Gastroesophageal sphincter (tissue), 4 donors: ENCODE data around the gene ZGLP1. TPM values are rescaled to one million over a fixed set of nuclear protein-coding genes. Genes with fewer than 3 reads are reported as not detected.

Experiments used
- ATAC-seq: fragments of 150-250 bp; one replicate; pipeline ENCODE4 v1.9.1; 2016; ENCODE audit warnings: mild to moderate bottlenecking, moderate library complexity
- H3K27ac ChIP-seq, 4 donors: fragments of 200-600 bp; sonication (generic) in 3 of 4; 1 replicate in 3 of 4; 2 replicates in 1 of 4; pipeline ENCODE4 v1.5.1; 2016 to 2019
- H3K27me3 ChIP-seq: fragments of 200-600 bp; sonication (generic); one replicate; pipeline ENCODE4 v1.5.1; 2019
- H3K36me3 ChIP-seq, 2 donors: fragments of 200-600 bp; sonication (generic); one replicate each; pipeline ENCODE4 v1.5.1; 2019; ENCODE audit warnings: control low read depth in 1 of 2
- H3K4me1 ChIP-seq, 3 donors: fragments of 200-600 bp; sonication (generic); 1 replicate in 2 of 3; 2 replicates in 1 of 3; pipeline ENCODE4 v1.5.1; 2016 to 2019; ENCODE audit warnings: control low read depth in 2 of 3
- H3K4me3 ChIP-seq, 2 donors: fragments of 200-600 bp; sonication (generic); one replicate each; pipeline ENCODE4 v1.5.1; 2019; ENCODE audit warnings: mild to moderate bottlenecking in 1 of 2, moderate library complexity in 1 of 2
- H3K9me3 ChIP-seq, 3 donors: fragments of 200-600 bp; sonication (generic); one replicate each; pipeline ENCODE4 v1.5.1; 2017 to 2019; ENCODE audit warnings: control low read depth in 2 of 3
- EP300 ChIP-seq: sonication (generic); formaldehyde crosslinking; IDR thresholded peaks from one replicate; pipeline ENCODE4 v1.6.1; 2017; ENCODE audit warnings: antibody characterized with exemption, mild to moderate bottlenecking
- POLR2A ChIP-seq, 2 donors: fragments of 450-650 bp; IDR thresholded peaks; one replicate each; pipeline ENCODE4 v1.6.1; 2017; ENCODE audit warnings: antibody characterized with exemption in 2 of 2, mild to moderate bottlenecking in 2 of 2, moderate library complexity in 1 of 2
- POLR2AphosphoS5 ChIP-seq: sonication (generic); formaldehyde crosslinking; IDR thresholded peaks from one replicate; pipeline ENCODE4 v1.6.1; 2017; ENCODE audit warnings: antibody characterized with exemption
- WGBS, 2 donors: methylation state at CpG; one replicate each; pipeline ENCODE4 v1.1.5; 2018; ENCODE audit warnings: low coverage in 1 of 2; 5-methylcytosine and 5-hydroxymethylcytosine counted together
- total RNA-seq, 4 donors: library from RNA; depleted of rRNA; stranded (reverse); fragments of >200 nt; gene quantifications; one replicate each; pipeline ENCODE4 v1.1.0, GENCODE V29; 2016
- TF ChIP-seq, protein P1 (sequence below), 4 experiments: fragments of 200-600 bp in 2 of 4; fragments of 450-650 bp in 2 of 4; sonication (generic) in 1 of 4; IDR thresholded peaks; one replicate each; pipeline ENCODE4 v1.5.1; 2017 to 2019; ENCODE audit warnings: antibody characterized with exemption in 4 of 4, mild to moderate bottlenecking in 2 of 4, moderate library complexity in 2 of 4

The ZGLP1 gene
- total RNA-seq, 4 donors from 2014 or later: 0.81 to 2.5 (median 1.1) TPM; not detected in 1

DNA sequence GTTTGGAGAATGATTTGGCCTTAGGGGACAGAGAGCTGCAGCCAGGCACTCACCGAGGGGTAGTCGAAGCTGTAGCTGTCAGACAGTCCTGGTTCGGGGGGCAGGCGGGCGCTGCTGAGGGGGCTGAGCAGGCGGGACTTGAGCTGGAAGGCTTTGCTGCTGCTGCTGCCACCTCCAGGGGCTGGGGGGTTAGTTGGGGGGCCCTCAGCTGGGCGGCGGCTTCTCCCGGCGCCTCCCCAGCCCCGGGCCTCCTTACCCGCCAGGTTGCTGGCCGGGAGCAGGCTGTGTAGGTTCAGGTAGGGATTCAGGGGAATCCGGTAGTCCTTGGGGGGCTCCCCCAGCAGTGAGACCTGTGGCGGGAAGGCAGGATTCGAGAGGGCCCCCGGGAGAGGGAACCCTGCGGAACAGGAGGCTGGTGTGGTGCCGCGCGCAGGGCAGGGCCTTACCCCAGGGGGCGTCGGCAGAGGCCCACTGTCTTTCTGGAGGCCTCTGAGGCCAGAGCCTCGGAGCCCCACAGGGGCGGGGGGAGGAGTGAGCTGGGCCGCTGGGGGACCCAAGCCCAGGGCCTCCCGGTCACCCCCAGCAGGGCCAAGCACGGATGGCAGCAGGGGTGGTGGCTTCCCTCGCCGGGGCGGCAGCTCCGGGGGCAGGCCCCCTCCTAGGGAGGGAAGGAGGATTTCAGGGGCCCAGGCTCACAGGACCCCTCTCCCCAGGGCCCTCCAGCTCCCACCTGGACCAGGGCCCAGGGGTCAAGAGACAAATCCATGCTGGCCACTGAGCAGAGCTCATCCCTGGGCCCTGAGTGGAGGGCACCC lies 11.2 kb upstream of the ZGLP1 start:
- H3K4me1 ChIP-seq: peaks cover 0 to 5% (median 3%) of the 10 kb centered on the region in 3 donors

DNA sequence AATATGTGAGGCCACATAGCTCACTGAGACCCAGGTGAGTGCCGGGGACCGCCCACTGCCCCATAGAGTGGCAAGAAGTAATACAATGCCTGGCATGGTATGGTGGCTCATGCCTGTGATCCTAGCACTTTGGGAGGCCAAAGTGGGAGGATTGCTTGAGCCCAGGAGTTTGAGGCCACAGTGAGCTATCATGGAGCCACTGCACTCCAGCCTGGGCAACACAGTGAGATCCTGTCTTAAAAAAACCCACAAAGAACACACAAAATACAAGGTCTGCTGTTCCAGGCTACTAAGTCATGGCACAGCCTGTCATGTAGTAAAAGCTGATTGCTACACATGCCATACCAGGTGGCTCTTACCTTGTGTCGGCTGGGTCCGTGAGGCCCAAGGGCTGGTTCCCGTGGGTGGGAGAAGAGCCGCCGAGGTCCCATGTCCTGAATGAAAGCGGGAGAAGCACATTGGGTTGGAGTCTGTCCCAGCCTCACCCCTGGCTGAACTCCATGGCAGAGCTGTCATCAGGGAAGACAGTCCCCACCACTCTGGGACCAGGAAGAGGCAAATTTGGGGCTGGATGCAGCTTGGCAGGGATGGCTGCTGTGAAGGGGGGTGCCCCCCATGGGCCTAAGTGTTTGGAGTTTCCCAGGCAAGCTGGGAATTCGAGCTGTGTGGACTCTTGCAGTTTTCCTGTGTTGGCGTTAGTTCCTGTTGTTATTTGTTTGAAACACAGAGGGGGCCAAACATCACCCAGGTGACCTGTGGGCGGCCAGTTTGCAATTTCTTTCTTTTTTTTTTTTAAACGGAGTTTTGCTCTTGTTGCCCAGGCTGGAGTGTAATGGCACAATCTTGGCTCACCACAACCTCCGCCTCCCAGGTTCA lies 9.4 kb upstream of the ZGLP1 start:
- H3K4me1 ChIP-seq: peaks cover 0 to 20% (median 8%) of the 10 kb centered on the region in 3 donors
- H3K4me3 ChIP-seq: no peak overlapping the region
- ATAC-seq: no peak
- H3K27ac ChIP-seq: no peak overlapping the region
- H3K27me3 ChIP-seq: no peaks in the 10 kb centered on the region
- no peak for TF ChIP-seq EP300
- no peak for TF ChIP-seq POLR2AphosphoS5
- TF ChIP-seq POLR2A (IDR thresholded peaks at IDR 0.05): no peak
- TF ChIP-seq, protein P1, sequence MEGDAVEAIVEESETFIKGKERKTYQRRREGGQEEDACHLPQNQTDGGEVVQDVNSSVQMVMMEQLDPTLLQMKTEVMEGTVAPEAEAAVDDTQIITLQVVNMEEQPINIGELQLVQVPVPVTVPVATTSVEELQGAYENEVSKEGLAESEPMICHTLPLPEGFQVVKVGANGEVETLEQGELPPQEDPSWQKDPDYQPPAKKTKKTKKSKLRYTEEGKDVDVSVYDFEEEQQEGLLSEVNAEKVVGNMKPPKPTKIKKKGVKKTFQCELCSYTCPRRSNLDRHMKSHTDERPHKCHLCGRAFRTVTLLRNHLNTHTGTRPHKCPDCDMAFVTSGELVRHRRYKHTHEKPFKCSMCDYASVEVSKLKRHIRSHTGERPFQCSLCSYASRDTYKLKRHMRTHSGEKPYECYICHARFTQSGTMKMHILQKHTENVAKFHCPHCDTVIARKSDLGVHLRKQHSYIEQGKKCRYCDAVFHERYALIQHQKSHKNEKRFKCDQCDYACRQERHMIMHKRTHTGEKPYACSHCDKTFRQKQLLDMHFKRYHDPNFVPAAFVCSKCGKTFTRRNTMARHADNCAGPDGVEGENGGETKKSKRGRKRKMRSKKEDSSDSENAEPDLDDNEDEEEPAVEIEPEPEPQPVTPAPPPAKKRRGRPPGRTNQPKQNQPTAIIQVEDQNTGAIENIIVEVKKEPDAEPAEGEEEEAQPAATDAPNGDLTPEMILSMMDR (IDR thresholded peaks at IDR 0.05): no peak
- peaks cover 0 to 77% of the 10 kb centered on the region in 2 donors for H3K36me3 ChIP-seq
- WGBS, 2 donors: 85 to 100% methylated on average over 2 to 6 of the region's 13 CpGs
- no peaks in the 10 kb centered on the region for H3K9me3 ChIP-seq

More for the DNA sequence above, 11.2 kb upstream of the ZGLP1 start:
- H3K27ac ChIP-seq: no peak overlapping the region
- TF ChIP-seq, protein P1 (IDR thresholded peaks at IDR 0.05): no peak
- TF ChIP-seq EP300 (no peak), POLR2A (IDR thresholded peaks at IDR 0.05) (no peak), POLR2AphosphoS5 (no peak)
- H3K27me3 ChIP-seq: no peaks in the 10 kb centered on the region
- no peaks in the 10 kb centered on the region for H3K9me3 ChIP-seq
- ATAC-seq: no peak
- peaks cover 0 to 95% of the 10 kb centered on the region in 2 donors for H3K36me3 ChIP-seq
- H3K4me3 ChIP-seq: no peak overlapping the region
- 90% methylated on average over 2 of the region's 32 CpGs; no CpG with 5 or more reads in 1 of the 2 donors for WGBS, 2 donors

GRCh38 chr19:10317857-10318462 lies 8.3 kb upstream of the ZGLP1 start:
- Histone ChIP-seq H3K27ac (no peak overlapping the region), H3K4me1 (peaks cover 0 to 21% (median 8%) of the 10 kb centered on the region in 3 donors), H3K36me3 (peaks cover 0 to 67% of the 10 kb centered on the region in 2 donors), H3K9me3 (no peaks in the 10 kb centered on the region), H3K27me3 (no peaks in the 10 kb centered on the region), H3K4me3 (no peak overlapping the region)
- ATAC-seq: no peak
- TF ChIP-seq EP300 (no peak), POLR2A (IDR thresholded peaks at IDR 0.05) (no peak), POLR2AphosphoS5 (no peak)
- TF ChIP-seq, protein P1 (IDR thresholded peaks at IDR 0.05): no peak
- WGBS, 2 donors: 88 to 100% methylated on average over 2 to 3 of the region's 15 CpGs

DNA sequence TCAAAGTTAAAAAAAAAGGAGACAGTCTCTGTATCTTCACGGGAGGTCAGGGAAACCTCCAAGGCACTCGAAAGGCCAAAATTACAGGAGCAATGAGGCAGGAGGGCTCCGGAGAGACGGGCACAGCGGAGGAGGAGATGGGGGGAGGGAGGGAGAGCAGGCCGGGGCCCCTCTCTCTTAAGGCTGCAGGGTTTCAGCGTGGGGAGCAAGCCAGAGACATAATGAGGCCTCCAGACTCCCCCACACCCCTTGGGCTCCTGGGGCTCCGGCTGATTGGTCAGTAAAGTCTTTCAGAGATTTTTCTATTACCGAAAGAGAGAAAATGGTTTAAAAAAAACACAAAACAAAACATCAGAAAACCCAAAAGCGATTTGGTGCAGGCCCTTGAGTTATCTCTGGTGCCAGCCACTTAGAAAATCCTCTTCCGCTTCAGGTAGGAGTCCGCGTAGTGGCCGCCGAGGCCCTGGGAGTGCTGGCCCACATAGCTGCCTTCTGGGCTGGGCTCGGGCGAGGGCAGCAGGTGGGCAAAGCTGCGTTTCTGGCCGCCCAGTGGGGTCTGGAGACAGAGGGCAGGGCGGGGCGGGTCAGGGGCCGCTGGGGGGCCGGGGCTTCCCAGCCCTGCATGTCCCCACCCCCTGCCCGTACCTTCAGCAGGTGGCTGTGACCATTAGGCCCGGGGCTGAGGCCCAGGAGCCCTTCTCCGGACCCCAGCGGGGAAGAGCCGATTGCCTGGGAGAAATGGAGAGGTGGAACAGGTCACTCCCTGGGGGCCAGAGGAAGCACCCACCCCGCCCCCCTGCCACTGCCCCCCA lies 7.6 kb upstream of the ZGLP1 start:
- H3K4me3 ChIP-seq: no peak overlapping the region
- H3K27me3 ChIP-seq: no peaks in the 10 kb centered on the region
- peaks cover 0 to 59% of the 10 kb centered on the region in 2 donors for H3K36me3 ChIP-seq
- no peak overlapping the region for H3K27ac ChIP-seq
- peaks cover 0 to 21% (median 8%) of the 10 kb centered on the region in 3 donors for H3K4me1 ChIP-seq
- TF ChIP-seq POLR2A (IDR thresholded peaks at IDR 0.05): no peak
- no peak for TF ChIP-seq POLR2AphosphoS5
- TF ChIP-seq EP300: no peak
- TF ChIP-seq, protein P1 (IDR thresholded peaks at IDR 0.05): no peak
- no peaks in the 10 kb centered on the region for H3K9me3 ChIP-seq
- 76 to 100% methylated on average over 1 to 15 of the region's 29 CpGs for WGBS, 2 donors
- no peak for ATAC-seq
